Panc1 (cell line): ENCODE data around the gene RPL19. TPM values are rescaled to one million over a fixed set of nuclear protein-coding genes. Genes with fewer than 3 reads are reported as not detected.

Source experiments
- ATAC-seq: fragments of 200-7000 bp; cut with Tn5 transposase; 2 replicates; pipeline ENCODE4 v1.9.1; 2020; ENCODE audit warnings: mild to moderate bottlenecking, moderate library complexity
- BruUV-seq: library from RNA; stranded (reverse); fragments of 400-500 nt; replicated peaks from 2 replicates; lab custom pipeline; 2021; lab: Mats Ljungman, UMichigan
- CTCF ChIA-PET: fragments of 300-600 bp; sonication (Branson Sonifier 250); formaldehyde crosslinking; loops from one replicate; lab custom pipeline; 2022; ENCODE audit warnings: antibody characterized with exemption; lab: Charles Lee
- POLR2A ChIA-PET: fragments of 300-600 bp; sonication (Branson Sonifier 250); formaldehyde crosslinking; loops from one replicate; lab custom pipeline; 2022; ENCODE audit warnings: antibody characterized with exemption; lab: Charles Lee
- DNase-seq: peaks from one replicate; pipeline ENCODE4 v3.0.0-alpha.2; 2010; ENCODE audit warnings: low read depth, low spot score
- H3K27ac ChIP-seq: 2 replicates; pipeline ENCODE4 v1.5.1; 2011; ENCODE audit warnings: mild to moderate bottlenecking, low read length, inconsistent platforms
- H3K27me3 ChIP-seq: fragments of 200-500 bp; sonication (Bioruptor generic); 2 replicates; pipeline ENCODE4 v1.6.0; 2014; ENCODE audit warnings: low read length, inconsistent platforms; ENCODE audit not compliant: control insufficient read depth, insufficient read depth
- H3K36me3 ChIP-seq: fragments of 200-500 bp; sonication (Bioruptor generic); 2 replicates; pipeline ENCODE4 v1.5.1; 2014; ENCODE audit warnings: inconsistent platforms, mild to moderate bottlenecking, low read length, moderate library complexity; ENCODE audit not compliant: control insufficient read depth, insufficient read depth
- H3K4me1 ChIP-seq: 2 replicates; pipeline ENCODE4 v1.5.1; 2011; ENCODE audit warnings: inconsistent platforms, mild to moderate bottlenecking, low read length, moderate library complexity; ENCODE audit not compliant: control insufficient read depth, insufficient read depth
- H3K4me3 ChIP-seq, 2 experiments: 2 replicates each; pipeline ENCODE4 v1.5.1; 2011 to 2012; ENCODE audit warnings: low read depth in 2 of 2, low read length in 2 of 2, mild to moderate bottlenecking in 2 of 2, inconsistent platforms in 1 of 2, moderate library complexity in 1 of 2
- H3K9me3 ChIP-seq: fragments of 200-500 bp; sonication (Bioruptor generic); 2 replicates; pipeline ENCODE4 v1.5.1; 2014; ENCODE audit warnings: low read depth, mild to moderate bottlenecking, inconsistent platforms, low read length, moderate library complexity; ENCODE audit not compliant: control insufficient read depth, insufficient read depth
- CTCF ChIP-seq: fragments of 450-650 bp; IDR thresholded peaks from 2 replicates; pipeline ENCODE4 v1.5.1; 2017; ENCODE audit warnings: mild to moderate bottlenecking
- POLR2AphosphoS5 ChIP-seq: IDR thresholded peaks from 2 replicates; pipeline ENCODE4 v1.6.1; 2012; ENCODE audit warnings: mild to moderate bottlenecking, low read depth, low read length, moderate library complexity
- REST ChIP-seq, 2 experiments: IDR thresholded peaks; 2 replicates each; pipeline ENCODE4 v1.6.1; 2011 to 2012; ENCODE audit warnings: low read depth in 2 of 2, control low read depth in 1 of 2, low read length in 1 of 2, mild to moderate bottlenecking in 1 of 2, moderate library complexity in 1 of 2; ENCODE audit not compliant: insufficient read depth in 1 of 2
- SIN3A ChIP-seq: IDR thresholded peaks from 2 replicates; pipeline ENCODE4 v1.6.1; 2012; ENCODE audit warnings: low read depth, mild to moderate bottlenecking, low read length, moderate library complexity, borderline replicate concordance; ENCODE audit not compliant: insufficient read depth
- TCF7L2 ChIP-seq: IDR thresholded peaks from 2 replicates; pipeline ENCODE4 v1.6.1; 2011; ENCODE audit warnings: mild to moderate bottlenecking, low read depth, low read length, inconsistent platforms
- in situ Hi-C: cut with HindIII; loops from 2 replicates; pipeline ENCODE4 v1.10.0; 2016; ENCODE audit warnings: low sequenced_read_pairs, low pct_unique_long_range_greater_than_20kb
- intact Hi-C: fragments of 100-400 bp; cut with micrococcal nuclease; formaldehyde crosslinking; loops from one replicate; pipeline ENCODE4 v1.10.0; 2022; ENCODE audit not compliant: unreplicated experiment
- total RNA-seq: library from RNA; stranded (reverse); gene quantifications from one replicate; pipeline ENCODE4 v1.2.1, GENCODE V29; 2021; ENCODE audit not compliant: unreplicated experiment

Gene RPL19
- total RNA-seq, 1 experiment from 2014 or later, result 971 TPM

- ChIA-PET CTCF (no interaction called here), POLR2A (interaction anchor here (0.6 to 0.8 kb wide), 4 partner anchors 39 to 144 kb away, joined by 3 to 10 read pairs (median 6); no protein-coding TSS in a partner anchor)
- no peaks in the 10 kb centered on the region for H3K27me3 ChIP-seq
- ATAC-seq (peak; percentile 76), DNase-seq (peak; percentile 59)
- intact Hi-C loops, result no loop called here
- H3K36me3 ChIP-seq, result peaks cover 15% of the 10 kb centered on the region; the same call in 1 of the 2 replicates
- in situ Hi-C loops, result no loop called here
- peak overlapping the region; percentile 78 to 93 for H3K4me3 ChIP-seq
- peak overlapping the region; percentile 97 for H3K27ac ChIP-seq
- H3K9me3 ChIP-seq, result no peaks in the 10 kb centered on the region
- no TSS peak for BruUV-seq
- TF ChIP-seq TCF7L2, result no peak
- peak; percentile 65; the same call in 1 of the 2 replicates for TF ChIP-seq POLR2AphosphoS5
- peaks cover 28% of the 10 kb centered on the region for H3K4me1 ChIP-seq
Observed at GRCh38 chr17:39199820-39200069, 338 bp upstream of the RPL19 start.

- H3K4me3 ChIP-seq, result peak overlapping the region; percentile 78 to 93
- ATAC-seq (no peak), DNase-seq (no peak)
- BruUV-seq, result no TSS peak
- CTCF ChIA-PET, result no interaction called here
- no peaks in the 10 kb centered on the region for H3K9me3 ChIP-seq
- intact Hi-C loops (no loop called here), in situ Hi-C loops (no loop called here)
- TF ChIP-seq REST (IDR thresholded peaks at IDR 0.05; ENCODE audit: insufficient read depth in 1 of 2, low read depth in 2 of 2, low read length in 1 of 2) (no peak), POLR2AphosphoS5 (peak; percentile 40; the same call in 1 of the 2 replicates)
- POLR2A ChIA-PET, result no interaction called here
- no peaks in the 10 kb centered on the region for H3K27me3 ChIP-seq
- H3K4me1 ChIP-seq, result peaks cover 20% of the 10 kb centered on the region
- H3K36me3 ChIP-seq, result peaks cover 15% of the 10 kb centered on the region; the same call in 1 of the 2 replicates
- H3K27ac ChIP-seq, result peak overlapping the region; percentile 97
Observed at GRCh38 chr17:39200957-39201510, 951 bp downstream of the RPL19 start.

- no TSS peak for BruUV-seq
Observed at GRCh38 chr17:39204245-39204644, 4.2 kb downstream of the RPL19 start.

More at GRCh38 chr17:39204245-39204644, 4.2 kb downstream of the RPL19 start:
- TF ChIP-seq POLR2AphosphoS5 (no peak), SIN3A (no peak), REST (IDR thresholded peaks at IDR 0.05; ENCODE audit: insufficient read depth in 1 of 2, low read depth in 2 of 2, low read length in 1 of 2) (no peak), TCF7L2 (no peak), CTCF (no peak)
- Histone ChIP-seq H3K36me3 (peaks cover 15% of the 10 kb centered on the region; the same call in 1 of the 2 replicates), H3K4me1 (peaks cover 4% of the 10 kb centered on the region), H3K4me3 (no peak overlapping the region), H3K27ac (no peak overlapping the region), H3K27me3 (no peaks in the 10 kb centered on the region), H3K9me3 (no peaks in the 10 kb centered on the region)
- no peak for DNase-seq
- ChIA-PET CTCF (no interaction called here), POLR2A (no interaction called here)
- intact Hi-C loops, result no loop called here
- ATAC-seq, result no peak
- in situ Hi-C loops, result no loop called here
